Hepatocyte (in vitro differentiated cells): Measurements from ENCODE around the gene LRRC18.

Source experiments
- EZH2 ChIP-seq: fragments of 200-600 bp; sonication (generic); IDR thresholded peaks from 2 replicates; pipeline ENCODE4 v1.6.1; 2016; ENCODE audit warnings: antibody characterized with exemption, mild to moderate bottlenecking, borderline replicate concordance
- TF ChIP-seq, protein P1 (sequence below): fragments of 200-600 bp; sonication (generic); IDR thresholded peaks from 2 replicates; pipeline ENCODE4 v1.5.1; 2016; ENCODE audit warnings: antibody characterized with exemption, mild to moderate bottlenecking; ENCODE audit not compliant: poor library complexity

DNA sequence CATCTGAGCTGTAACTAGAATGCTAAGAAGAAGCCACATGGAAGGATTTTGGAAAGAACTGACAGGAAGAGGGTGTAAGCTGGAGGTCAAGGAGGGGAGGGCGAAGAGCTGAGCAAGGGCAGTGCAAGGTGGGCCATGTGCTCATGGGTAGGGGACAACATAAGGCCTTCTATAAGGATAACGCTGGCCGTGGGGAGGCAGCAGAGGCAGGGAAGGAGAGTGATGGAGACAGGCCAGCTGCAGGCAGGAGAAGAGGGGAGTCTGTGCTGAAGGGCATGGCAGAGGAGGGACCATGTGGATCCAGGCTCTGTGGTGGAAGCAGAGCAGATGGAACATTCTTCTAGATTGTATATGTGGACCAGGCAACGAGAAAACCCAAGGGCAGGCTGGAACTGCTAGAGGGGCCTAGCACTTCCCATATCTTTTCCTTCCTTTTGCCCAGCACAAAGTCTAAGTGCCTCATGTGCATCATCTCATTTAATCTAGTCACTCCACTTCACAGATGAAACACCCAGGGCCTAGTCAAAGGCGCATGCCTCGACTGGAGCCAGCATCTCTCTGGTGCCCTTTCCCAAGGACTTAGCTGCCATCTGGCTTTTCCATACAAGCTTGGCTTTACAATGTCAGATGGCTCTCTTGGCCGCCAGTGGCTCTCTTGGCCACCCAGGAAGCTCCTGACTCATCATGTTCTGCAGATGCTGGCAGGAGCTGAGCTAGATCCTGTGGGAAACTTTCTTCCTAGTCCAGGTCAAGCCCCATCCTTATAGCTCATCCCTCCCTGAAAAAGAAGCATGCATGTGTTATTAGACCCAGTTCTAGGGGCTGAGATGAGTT is 6.6 kb downstream of the LRRC18 start:
- TF ChIP-seq, protein P1, sequence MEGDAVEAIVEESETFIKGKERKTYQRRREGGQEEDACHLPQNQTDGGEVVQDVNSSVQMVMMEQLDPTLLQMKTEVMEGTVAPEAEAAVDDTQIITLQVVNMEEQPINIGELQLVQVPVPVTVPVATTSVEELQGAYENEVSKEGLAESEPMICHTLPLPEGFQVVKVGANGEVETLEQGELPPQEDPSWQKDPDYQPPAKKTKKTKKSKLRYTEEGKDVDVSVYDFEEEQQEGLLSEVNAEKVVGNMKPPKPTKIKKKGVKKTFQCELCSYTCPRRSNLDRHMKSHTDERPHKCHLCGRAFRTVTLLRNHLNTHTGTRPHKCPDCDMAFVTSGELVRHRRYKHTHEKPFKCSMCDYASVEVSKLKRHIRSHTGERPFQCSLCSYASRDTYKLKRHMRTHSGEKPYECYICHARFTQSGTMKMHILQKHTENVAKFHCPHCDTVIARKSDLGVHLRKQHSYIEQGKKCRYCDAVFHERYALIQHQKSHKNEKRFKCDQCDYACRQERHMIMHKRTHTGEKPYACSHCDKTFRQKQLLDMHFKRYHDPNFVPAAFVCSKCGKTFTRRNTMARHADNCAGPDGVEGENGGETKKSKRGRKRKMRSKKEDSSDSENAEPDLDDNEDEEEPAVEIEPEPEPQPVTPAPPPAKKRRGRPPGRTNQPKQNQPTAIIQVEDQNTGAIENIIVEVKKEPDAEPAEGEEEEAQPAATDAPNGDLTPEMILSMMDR: no peak
- TF ChIP-seq EZH2: no peak
